IMR-90 (cell line): Measurements from ENCODE around the gene BPTF. TPM values are rescaled to one million over a fixed set of nuclear protein-coding genes. Genes with fewer than 3 reads are reported as not detected.

Source experiments
- ATAC-seq: fragments of 200-7000 bp; cut with Tn5 transposase; 2 replicates; pipeline ENCODE4 v1.9.1; 2020; ENCODE audit warnings: low read depth, mild to moderate bottlenecking, moderate library complexity
- BruUV-seq: library from RNA; stranded (reverse); fragments of 400-500 nt; replicated peaks from 2 replicates; lab custom pipeline; 2021; lab: Mats Ljungman, UMichigan
- CTCF ChIA-PET: fragments of 300-600 bp; formaldehyde crosslinking; extraction: SDS; loops from one replicate; lab custom pipeline; 2021; ENCODE audit warnings: antibody characterized with exemption; lab: Yijun Ruan, JAX
- POLR2A ChIA-PET: fragments of 300-600 bp; sonication (Branson Sonifier 250); formaldehyde crosslinking; loops from one replicate; lab custom pipeline; 2022; ENCODE audit warnings: antibody characterized with exemption; ENCODE audit not compliant: unreplicated experiment; lab: Charles Lee
- DNase-seq: peaks from one replicate; pipeline ENCODE4 v3.0.0; 2013
- H2AFZ ChIP-seq: replicated peaks from 2 replicates; pipeline ENCODE3; 2013; ENCODE audit warnings: low read length, mild to moderate bottlenecking; ENCODE audit not compliant: poor library complexity
- H2AK5ac ChIP-seq: 2 replicates; pipeline ENCODE4 v1.6.1; 2013; ENCODE audit warnings: low read depth, low read length, inconsistent platforms
- H2AK9ac ChIP-seq: replicated peaks from 2 replicates; pipeline ENCODE3; 2013; ENCODE audit warnings: mild to moderate bottlenecking, low read depth, low read length, moderate library complexity; ENCODE audit not compliant: poor library complexity
- H2BK120ac ChIP-seq: 2 replicates; pipeline ENCODE4 v1.6.1; 2013; ENCODE audit warnings: low read depth, low read length, inconsistent platforms
- H2BK15ac ChIP-seq: 3 replicates; pipeline ENCODE4 v1.6.1; 2013; ENCODE audit warnings: low read depth, low read length, inconsistent platforms
- H2BK20ac ChIP-seq: 2 replicates; pipeline ENCODE4 v1.6.1; 2013; ENCODE audit warnings: low read depth, mild to moderate bottlenecking, inconsistent platforms, low read length, moderate library complexity
- H2BK5ac ChIP-seq: 2 replicates; pipeline ENCODE4 v1.6.1; 2013; ENCODE audit warnings: mild to moderate bottlenecking, low read depth, low read length, inconsistent platforms; ENCODE audit not compliant: poor library complexity, severe bottlenecking
- H3K14ac ChIP-seq: replicated peaks from 2 replicates; pipeline ENCODE4 v1.6.1; 2013; ENCODE audit warnings: low read depth, low read length, inconsistent platforms
- H3K18ac ChIP-seq: 2 replicates; pipeline ENCODE4 v1.6.1; 2013; ENCODE audit warnings: low read depth, low read length, control low read depth
- H3K23ac ChIP-seq: 2 replicates; pipeline ENCODE4 v1.6.1; 2013; ENCODE audit warnings: low read depth, low read length, inconsistent platforms
- H3K27ac ChIP-seq: 2 replicates; pipeline ENCODE4 v1.5.1; 2013; ENCODE audit warnings: mild to moderate bottlenecking, control low read depth, low read length; ENCODE audit not compliant: insufficient read depth
- H3K27me3 ChIP-seq: 2 replicates; pipeline ENCODE4 v1.6.1; 2013; ENCODE audit warnings: low read length; ENCODE audit not compliant: control insufficient read depth, insufficient read depth
- H3K36me3 ChIP-seq: 2 replicates; pipeline ENCODE4 v1.6.1; 2013; ENCODE audit warnings: low read length, mixed read lengths; ENCODE audit not compliant: control insufficient read depth, insufficient read depth
- H3K4ac ChIP-seq: 2 replicates; pipeline ENCODE4 v1.6.1; 2013; ENCODE audit warnings: low read depth, low read length, inconsistent platforms
- H3K4me1 ChIP-seq: 2 replicates; pipeline ENCODE4 v1.6.1; 2013; ENCODE audit warnings: low read length, mixed read lengths; ENCODE audit not compliant: control insufficient read depth, insufficient read depth
- H3K4me2 ChIP-seq: 2 replicates; pipeline ENCODE4 v1.6.1; 2013; ENCODE audit warnings: low read depth, mild to moderate bottlenecking, control low read depth, low read length, moderate library complexity
- H3K4me3 ChIP-seq: 2 replicates; pipeline ENCODE4 v1.5.1; 2013; ENCODE audit warnings: low read depth, mild to moderate bottlenecking, control low read depth, low read length, moderate library complexity; ENCODE audit not compliant: insufficient read depth
- H3K56ac ChIP-seq: 2 replicates; pipeline ENCODE4 v1.6.1; 2013; ENCODE audit warnings: low read length, inconsistent platforms; ENCODE audit not compliant: insufficient read depth; ENCODE audit errors: extremely low read depth
- H3K79me1 ChIP-seq, 2 experiments: 2 replicates each; pipeline ENCODE4 v1.6.1; 2013; ENCODE audit warnings: low read length in 2 of 2, inconsistent platforms in 1 of 2, low read depth in 1 of 2
- H3K9ac ChIP-seq: 2 replicates; pipeline ENCODE4 v1.6.1; 2013; ENCODE audit warnings: low read depth, low read length, control low read depth
- H3K9me1 ChIP-seq: 2 replicates; pipeline ENCODE4 v1.6.1; 2013; ENCODE audit warnings: low read length, inconsistent platforms; ENCODE audit not compliant: insufficient read depth
- H3K9me3 ChIP-seq: 2 replicates; pipeline ENCODE4 v1.6.1; 2013; ENCODE audit warnings: low read length; ENCODE audit not compliant: control insufficient read depth, insufficient read depth
- H4K20me1 ChIP-seq: 2 replicates; pipeline ENCODE4 v1.6.1; 2013; ENCODE audit warnings: low read length, inconsistent platforms; ENCODE audit not compliant: insufficient read depth
- H4K5ac ChIP-seq: 2 replicates; pipeline ENCODE4 v1.6.1; 2013; ENCODE audit warnings: mild to moderate bottlenecking, low read depth, low read length, control low read depth
- H4K8ac ChIP-seq, 2 experiments: 2 replicates each; pipeline ENCODE4 v1.6.1; 2013; ENCODE audit warnings: low read depth in 2 of 2, low read length in 2 of 2, control low read depth in 1 of 2, inconsistent platforms in 1 of 2
- H4K91ac ChIP-seq: 2 replicates; pipeline ENCODE4 v1.6.1; 2013; ENCODE audit warnings: low read depth, low read length, inconsistent platforms; ENCODE audit not compliant: insufficient read depth
- BHLHE40 ChIP-seq: fragments of 150-350 bp; IDR thresholded peaks from 2 replicates; pipeline ENCODE4 v1.6.1; 2016; ENCODE audit warnings: mild to moderate bottlenecking, low read depth, low read length
- WGBS, 2 experiments: methylation state at CpG; one replicate each; pipeline versions ENCODE4 v1.1.5 to v1.1.7; 2013; ENCODE audit warnings: missing lambda C conversion rate in 2 of 2; ENCODE audit not compliant: insufficient read length in 1 of 2; ENCODE audit errors: extremely low coverage in 2 of 2; 5-methylcytosine and 5-hydroxymethylcytosine counted together
- dilution Hi-C: fragments of 300-500 bp; cut with HindIII; formaldehyde crosslinking; loops from one replicate; pipeline ENCODE4 v1.14.3; 2018; ENCODE audit warnings: low sequenced_read_pairs; ENCODE audit not compliant: unreplicated experiment
- in situ Hi-C: fragments of 300-500 bp; cut with MboI; formaldehyde crosslinking; loops from 3 replicates; pipeline ENCODE4 v1.14.3; 2019; ENCODE audit warnings: low sequenced_read_pairs, inconsistent platforms, mixed read lengths
- intact Hi-C: fragments of 100-400 bp; cut with micrococcal nuclease; formaldehyde crosslinking; loops from 2 replicates; pipeline ENCODE4 v1.10.0; 2022
- polyA plus RNA-seq, 3 experiments: library from polyadenylated mRNA; depleted of rRNA; stranded (reverse); fragments of >200 nt; gene quantifications; 2 replicates each; pipeline ENCODE4 v1.2.3, GENCODE V29; 2012; ENCODE audit warnings: low replicate concordance in 1 of 3
- total RNA-seq: library from RNA; depleted of rRNA; stranded (reverse); fragments of >200 nt; gene quantifications from 2 replicates; pipeline ENCODE4 v1.2.3, GENCODE V29; 2012

The BPTF gene
- total and polyA plus RNA-seq, 2 of the 4 experiments (the other 2 are of a cell fraction) = 32.3 to 35.7 TPM

DNA sequence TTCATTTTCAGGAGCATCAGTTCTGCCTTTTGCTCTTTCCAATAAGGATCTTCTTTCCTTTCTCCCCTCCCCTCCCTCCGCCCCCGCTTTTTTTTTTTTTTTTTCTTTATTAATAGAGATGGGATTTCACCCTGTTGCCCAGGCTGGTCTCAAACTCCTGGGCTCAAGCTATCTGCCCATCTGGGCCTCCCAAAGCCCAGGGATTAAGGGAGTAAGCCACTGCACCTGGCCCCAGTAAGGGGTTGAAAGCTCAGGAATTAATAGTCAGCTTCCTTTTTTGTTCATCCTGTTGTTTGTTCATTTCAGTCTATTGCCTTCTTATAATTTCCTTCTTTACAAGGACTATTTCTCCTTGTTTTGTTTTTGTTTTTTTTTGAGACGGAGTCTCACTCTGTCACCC is 178.9 kb downstream of the BPTF start:
- no peak overlapping the region for H3K4me3 ChIP-seq
- no peak for DNase-seq
- H4K20me1 ChIP-seq = no peaks in the 10 kb centered on the region
- no peak overlapping the region for H4K5ac ChIP-seq
- no peak overlapping the region for H3K27ac ChIP-seq
- H3K9me1 ChIP-seq = no peaks in the 10 kb centered on the region
- no peak overlapping the region for H4K91ac ChIP-seq
- H4K8ac ChIP-seq = no peak overlapping the region
- CTCF ChIA-PET = interaction anchor here (0.6 kb wide), 2 partner anchors 28 to 212 kb away, joined by 3 to 4 read pairs; no protein-coding TSS in a partner anchor
- H3K9me3 ChIP-seq = no peaks in the 10 kb centered on the region
- H3K18ac ChIP-seq = no peak overlapping the region
- H3K27me3 ChIP-seq = no peaks in the 10 kb centered on the region
- no TSS peak for BruUV-seq
- H2AK9ac ChIP-seq = no peak overlapping the region
- WGBS, 2 experiments = no CpG with 5 or more reads among the region's 3 CpGs
- no peak overlapping the region for H3K4me2 ChIP-seq
- no peak overlapping the region for H2BK120ac ChIP-seq
- no peak overlapping the region for H2AK5ac ChIP-seq
- H2BK15ac ChIP-seq = no peak overlapping the region
- H3K14ac ChIP-seq = no peak overlapping the region
- H2BK20ac ChIP-seq = no peak overlapping the region
- TF ChIP-seq BHLHE40 = no peak
- no peaks in the 10 kb centered on the region for H3K36me3 ChIP-seq
- no peaks in the 10 kb centered on the region for H3K4me1 ChIP-seq
- POLR2A ChIA-PET = no interaction called here
- H3K56ac ChIP-seq = no peak overlapping the region
- no peak for ATAC-seq
- dilution Hi-C loops = no loop called here
- H3K23ac ChIP-seq = no peak overlapping the region
- in situ Hi-C loops = no loop called here
- no peak overlapping the region for H3K4ac ChIP-seq
- intact Hi-C loops = no loop called here
- H2AFZ ChIP-seq = no peak overlapping the region
- H3K79me1 ChIP-seq = no peaks in the 10 kb centered on the region
- H3K9ac ChIP-seq = no peak overlapping the region
- H2BK5ac ChIP-seq = no peak overlapping the region
